SKM-1 (cell line): ENCODE measurements around the gene VEGFA.

Experiments
- DNase-seq: peaks from one replicate; lab custom pipeline; 2025; ENCODE audit not compliant: unreplicated experiment; lab: John Stamatoyannopoulos, UW

The VEGFA gene

GRCh38 chr6:43784049-43784855 lies 14.2 kb downstream of the VEGFA start:
- no peak for DNase-seq

GRCh38 chr6:43785220-43785752 lies 15.3 kb downstream of the VEGFA start:
- no peak for DNase-seq

- no peak for DNase-seq
These were observed 15.9 kb downstream of the VEGFA start for GRCh38 chr6:43785904-43786303.

- no peak for DNase-seq
These were observed 16.8 kb downstream of the VEGFA start for GRCh38 chr6:43786664-43787329.

- DNase-seq: no peak
These were observed 18.3 kb downstream of the VEGFA start for GRCh38 chr6:43788301-43788700.

- no peak for DNase-seq
These were observed 19.4 kb downstream of the VEGFA start for GRCh38 chr6:43789447-43789846.

GRCh38 chr6:43790031-43790430 lies 20.0 kb downstream of the VEGFA start:
- DNase-seq: peak; percentile 95

- no peak for DNase-seq
These were observed 21.9 kb downstream of the VEGFA start for GRCh38 chr6:43791745-43792422.

- DNase-seq: no peak
These were observed 23.3 kb downstream of the VEGFA start for GRCh38 chr6:43793154-43793874.

GRCh38 chr6:43793875-43794242 lies 23.8 kb downstream of the VEGFA start:
- DNase-seq: no peak

- no peak for DNase-seq
These were observed 25.4 kb downstream of the VEGFA start for GRCh38 chr6:43795421-43795820.

GRCh38 chr6:43796168-43796567 lies 26.2 kb downstream of the VEGFA start:
- DNase-seq: no peak

GRCh38 chr6:43796903-43797890 lies 27.2 kb downstream of the VEGFA start:
- DNase-seq: no peak

- no peak for DNase-seq
These were observed 27.9 kb downstream of the VEGFA start for GRCh38 chr6:43797919-43798318.

- no peak for DNase-seq
These were observed 28.9 kb downstream of the VEGFA start for GRCh38 chr6:43798688-43799444.

- peak; percentile 97 for DNase-seq
These were observed 29.7 kb downstream of the VEGFA start for GRCh38 chr6:43799551-43800297.

GRCh38 chr6:43800298-43800623 lies 30.2 kb downstream of the VEGFA start:
- no peak for DNase-seq

GRCh38 chr6:43800746-43801494 lies 30.9 kb downstream of the VEGFA start:
- DNase-seq: no peak
